ENCODE data around the gene KRTAP4-5.
"Not testable (repeated sequence)": the region's sequence is repeated elsewhere in the genome, so short reads cannot be mapped to it uniquely, and the experiment has no call there.

KRTAP4-5 gene

DNA sequence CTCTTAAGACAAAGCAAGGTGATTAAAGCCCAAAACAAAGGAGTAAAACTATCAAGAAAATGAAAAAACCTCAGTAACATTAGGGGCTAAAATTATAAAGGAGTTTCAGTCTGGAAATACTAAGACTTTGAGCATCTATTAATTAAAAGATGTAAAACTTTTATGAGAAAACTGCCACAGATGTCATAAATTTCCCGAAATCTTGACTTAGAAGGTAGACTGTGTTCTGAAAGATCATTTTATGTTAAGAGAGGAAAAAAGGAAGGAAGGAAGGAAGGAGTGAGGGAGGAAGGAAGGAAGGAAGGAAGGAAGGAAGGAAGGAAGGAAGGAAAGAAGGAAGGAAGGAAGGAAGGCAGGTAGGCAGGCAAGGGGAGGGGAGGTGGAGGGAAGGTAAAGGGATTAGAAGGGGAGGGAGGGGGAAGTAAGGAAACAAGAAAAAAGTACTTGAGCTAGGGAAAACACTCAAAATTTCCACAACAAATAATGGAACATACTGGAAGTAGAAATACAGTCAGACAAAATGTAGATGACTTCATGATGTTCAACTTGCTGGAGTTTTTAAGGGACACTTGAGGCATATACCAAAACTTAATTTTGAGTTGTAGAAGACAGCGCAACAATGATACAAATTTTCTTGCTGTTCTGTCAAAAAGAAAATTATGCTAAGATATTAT, 2.0 kb downstream of the KRTAP4-5 start:
- no peak for DNase-seq (ENCODE audit: low read depth)

DNA sequence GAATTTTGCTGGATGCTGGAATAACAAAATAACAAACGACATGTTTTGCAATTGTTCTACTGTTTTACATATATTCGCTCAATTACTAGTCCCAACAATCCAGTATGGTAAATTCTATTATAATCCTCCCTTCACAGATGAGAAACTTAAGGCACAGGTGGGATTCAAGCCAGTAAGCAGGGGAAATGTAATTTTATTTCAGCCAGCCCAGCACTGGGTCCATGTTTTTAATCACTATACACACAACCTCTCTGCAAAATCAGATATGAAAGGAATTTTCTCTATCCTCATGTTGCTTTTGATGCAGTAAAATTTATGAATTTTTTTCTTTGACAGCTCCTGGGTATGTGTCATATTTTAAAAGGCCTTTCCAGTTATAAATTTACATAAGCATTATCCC, 4.4 kb downstream of the KRTAP4-5 start:
- no peak for DNase-seq (ENCODE audit: low read depth)

DNA sequence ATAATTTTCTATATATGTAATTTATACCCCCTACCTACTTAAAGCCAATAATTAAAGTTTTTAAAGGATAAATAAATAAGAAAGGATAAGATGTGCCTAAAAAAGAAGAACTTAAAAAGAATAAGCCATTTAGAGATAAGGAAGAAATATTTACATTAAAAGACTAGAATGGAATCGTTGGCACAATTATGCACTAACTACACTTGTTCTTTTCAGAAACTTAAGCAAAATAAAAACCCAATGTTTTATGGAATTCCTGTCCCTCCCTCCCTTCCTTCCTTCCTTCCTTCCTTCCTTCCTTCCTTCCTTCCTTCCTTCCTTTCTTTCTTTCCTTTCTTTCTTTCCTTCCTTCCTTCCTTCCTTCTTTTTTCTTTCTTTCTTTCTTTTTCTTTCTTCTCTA, 4.8 kb downstream of the KRTAP4-5 start:
- DNase-seq (ENCODE audit: low read depth), result no peak

DNA sequence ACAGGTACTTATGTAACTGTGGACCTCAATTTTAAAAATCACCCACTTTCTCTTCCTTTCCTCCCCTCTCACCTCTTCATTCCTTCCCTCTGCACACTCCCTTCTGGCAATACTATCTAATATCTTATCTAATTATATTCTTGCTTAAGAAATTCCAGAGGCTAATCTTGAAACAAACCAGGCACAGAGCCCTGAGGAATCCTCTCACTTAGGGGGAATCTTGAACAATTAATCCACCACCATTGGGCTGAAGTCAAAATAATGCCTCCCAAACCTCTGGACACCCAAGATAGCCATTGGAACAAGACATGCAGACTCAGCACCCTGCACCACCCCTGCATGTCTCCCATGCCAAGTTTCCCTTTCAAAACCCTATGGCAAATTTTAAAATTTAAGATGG, 8.3 kb downstream of the KRTAP4-5 start:
- DNase-seq (ENCODE audit: low read depth), result no peak

DNA sequence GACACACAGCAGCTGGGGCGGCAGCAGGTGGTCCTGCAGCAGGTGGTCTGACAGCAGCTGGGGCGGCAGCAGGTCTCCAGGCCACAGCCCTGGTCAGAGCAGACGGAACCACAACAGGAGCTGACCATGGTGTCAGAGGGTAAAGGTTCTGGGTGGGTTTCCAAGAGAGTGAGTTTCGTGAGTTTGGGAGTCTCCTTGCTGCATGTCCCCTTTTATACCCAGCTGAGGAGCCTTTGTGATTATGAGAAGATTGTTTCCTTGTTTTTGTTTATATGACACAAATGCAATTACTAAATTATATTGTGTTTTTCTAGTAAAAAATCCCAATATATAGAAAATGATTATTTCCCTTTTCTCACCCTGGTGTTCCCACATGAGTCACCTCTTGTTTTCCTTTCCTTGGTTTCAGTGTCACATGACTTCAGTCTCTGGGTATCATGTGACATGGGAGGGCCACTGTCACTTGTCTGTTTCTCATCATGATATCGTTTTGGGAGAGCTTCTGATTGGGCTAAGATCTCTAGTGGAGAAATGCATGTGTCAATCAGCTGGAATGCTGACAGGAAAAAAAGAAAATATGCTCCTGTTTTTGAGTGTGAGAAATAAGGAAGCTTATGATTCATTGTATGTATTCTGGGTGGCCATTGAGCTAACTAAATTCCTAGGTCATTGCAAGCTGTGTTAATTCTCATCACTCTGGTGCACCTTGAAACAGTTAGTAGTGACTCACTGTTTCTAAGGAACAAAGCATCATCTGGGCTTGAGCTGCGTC, 9.1 kb downstream of the KRTAP4-5 start, which contains the start of gene KRTAP4-6:
TSS of gene KRTAP4-6 (minus strand) at position 185 of the 772 bp plus-strand sequence. CDS start at position 128, 57 bp downstream.
- DNase-seq (ENCODE audit: low read depth), result peak; percentile 93

DNA sequence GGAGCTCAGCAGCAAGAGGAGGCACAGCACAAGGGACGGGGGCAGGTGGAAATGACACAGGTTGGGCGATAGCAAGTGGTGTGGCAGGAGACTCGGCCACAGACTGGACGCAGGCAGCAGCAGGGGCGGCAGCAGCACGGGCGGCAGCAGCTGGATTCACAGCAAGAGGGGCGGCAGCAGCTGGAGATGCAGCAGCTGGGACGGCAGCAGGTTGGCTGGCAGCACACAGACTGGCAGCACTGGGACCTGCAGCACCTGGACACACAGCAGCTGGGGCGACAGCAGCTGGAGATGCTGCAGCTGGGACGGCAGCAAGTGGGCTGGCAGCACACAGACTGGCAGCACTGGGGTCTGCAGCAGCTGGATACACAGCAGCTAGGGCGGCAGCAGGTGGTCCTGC, 9.8 kb downstream of the KRTAP4-5 start:
- DNase-seq (ENCODE audit: low read depth), result not testable (repeated sequence)

DNA sequence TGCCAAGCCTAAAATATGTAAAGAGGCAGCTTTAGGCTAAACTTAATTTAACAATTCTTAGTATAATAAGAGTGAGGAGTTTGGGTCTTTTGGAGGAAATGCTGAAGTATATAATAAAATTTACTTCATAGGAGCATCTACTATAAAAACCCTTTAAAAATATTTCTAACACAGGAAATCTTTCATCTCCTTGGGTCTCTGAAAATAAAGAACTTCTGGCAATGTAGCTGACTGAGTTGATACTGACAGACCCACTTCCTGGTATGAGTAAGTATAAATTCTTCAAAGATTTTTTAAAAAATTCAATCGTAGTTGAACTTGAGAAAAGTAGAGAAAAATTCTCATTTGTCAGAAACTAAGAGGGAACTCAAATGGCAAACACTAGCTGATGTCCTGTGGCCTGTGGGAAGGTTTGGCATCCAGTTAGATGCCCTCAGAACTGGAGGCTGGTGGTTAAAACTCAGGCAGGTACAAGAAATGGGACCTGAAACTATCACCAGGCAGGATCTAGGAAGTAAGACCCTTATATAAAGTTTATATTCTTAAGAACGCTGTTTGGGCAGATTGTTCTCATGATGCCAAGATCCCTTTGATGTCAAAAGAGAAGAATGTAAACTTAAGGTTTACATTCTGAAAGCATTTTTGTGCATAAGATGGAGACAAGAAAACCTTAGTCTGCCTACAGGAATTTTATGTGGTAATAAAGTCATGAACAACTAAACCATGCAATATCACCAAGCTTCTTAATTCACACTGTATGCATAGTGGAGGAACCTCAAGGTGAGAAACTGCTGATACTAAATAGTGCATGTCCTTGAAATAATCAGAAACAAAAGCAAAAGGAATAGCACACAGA, 15.5 kb downstream of the KRTAP4-5 start:
- DNase-seq (ENCODE audit: low read depth), result peak; percentile 53

DNA sequence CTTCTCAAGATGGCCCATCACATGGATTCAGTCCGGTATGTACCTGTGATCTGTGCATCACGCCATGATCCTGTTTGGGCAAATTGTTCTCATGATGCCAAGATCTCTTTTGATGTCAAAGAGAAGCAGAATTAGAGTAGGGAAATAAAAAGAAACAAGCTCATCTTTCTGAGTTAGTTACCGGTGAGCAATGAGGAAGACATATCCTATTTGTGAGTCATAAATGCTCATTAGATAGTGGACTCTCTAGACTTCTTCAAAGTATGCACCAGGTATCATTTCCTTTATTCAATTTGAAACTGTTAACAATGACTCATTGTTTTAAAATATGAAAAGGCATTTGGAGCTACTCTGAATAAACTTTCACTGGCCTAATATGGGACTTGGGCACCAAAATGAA, 17.6 kb downstream of the KRTAP4-5 start:
- DNase-seq (ENCODE audit: low read depth), result peak; percentile 55

DNA sequence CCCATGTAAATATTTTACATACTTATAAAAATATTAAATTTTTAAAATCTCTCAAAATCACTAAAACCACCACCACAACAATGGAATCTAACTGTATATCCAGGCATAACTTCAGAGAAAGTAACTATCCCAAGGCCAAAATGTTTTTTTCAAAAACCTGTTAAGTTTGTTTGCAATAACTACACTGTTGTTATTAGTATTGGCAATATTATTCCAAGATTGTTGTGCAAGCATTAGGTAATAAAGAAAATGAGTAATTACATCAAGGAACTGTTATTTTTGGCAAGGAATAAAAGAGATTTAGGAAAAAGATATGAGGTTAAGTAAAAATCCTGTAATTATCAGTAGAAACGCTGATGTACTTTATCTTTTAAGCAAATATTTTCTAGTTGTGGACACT, 22.3 kb downstream of the KRTAP4-5 start:
- DNase-seq (ENCODE audit: low read depth), result no peak

DNA sequence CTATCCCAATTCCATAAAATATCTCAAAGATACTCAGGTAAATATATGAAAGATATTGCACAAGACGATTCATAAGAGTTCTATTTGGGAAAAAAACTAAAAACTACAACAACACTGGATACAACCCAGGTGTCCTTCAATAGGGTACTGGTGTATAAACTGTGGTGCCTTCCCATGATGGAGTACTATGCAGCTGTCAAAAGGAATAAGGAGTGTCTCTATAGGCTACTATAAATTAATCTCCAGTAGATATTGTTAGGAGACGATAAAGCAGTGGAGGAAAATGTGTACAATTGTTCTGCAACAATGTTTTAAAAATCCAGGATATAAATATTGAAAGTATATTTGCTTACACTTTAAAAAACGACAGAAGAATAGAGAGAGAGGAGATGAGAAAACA, 23.2 kb downstream of the KRTAP4-5 start:
- no peak for DNase-seq (ENCODE audit: low read depth)

DNA sequence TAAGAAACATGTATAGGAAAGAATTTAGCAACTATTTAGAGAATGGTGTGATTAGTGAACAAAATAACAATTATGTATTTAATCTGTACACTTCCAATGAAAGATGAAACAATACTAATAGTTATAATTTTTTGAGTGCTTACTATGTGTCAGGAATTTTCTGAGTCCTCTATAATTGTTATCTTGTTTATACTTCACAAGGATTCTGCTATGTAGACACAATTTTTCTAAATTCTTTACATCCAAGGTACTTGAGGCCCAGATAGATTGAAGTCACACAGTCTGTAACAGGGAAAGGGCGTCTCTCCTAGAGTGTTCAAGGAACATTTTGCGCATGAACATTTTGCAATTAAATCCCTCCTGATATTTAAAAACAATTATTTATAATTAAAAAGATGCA, 24.6 kb downstream of the KRTAP4-5 start:
- no peak for DNase-seq (ENCODE audit: low read depth)

DNA sequence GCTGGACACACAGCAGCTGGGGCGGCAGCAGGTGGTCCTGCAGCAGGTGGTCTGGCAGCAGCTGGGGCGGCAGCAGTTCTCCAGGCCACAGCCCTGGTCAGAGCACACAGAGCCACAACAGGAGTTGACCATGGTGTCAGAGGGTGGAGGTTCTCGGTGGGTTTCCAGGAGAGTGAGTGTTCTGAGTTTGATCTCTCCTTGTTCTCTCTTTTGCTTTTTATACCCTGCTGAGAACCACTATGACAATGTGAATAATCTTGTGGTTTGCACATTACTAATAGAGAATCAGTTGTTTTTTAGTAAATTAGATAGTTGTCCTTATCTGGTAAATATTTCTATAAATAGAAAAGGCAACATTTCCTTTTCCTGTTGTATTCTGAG, 25.6 kb downstream of the KRTAP4-5 start, which contains the start of gene KRTAP4-12:
TSS of gene KRTAP4-12 (minus strand) at position 192 of the 381 bp plus-strand sequence. CDS start at position 132, 60 bp downstream.
- not testable (repeated sequence) for DNase-seq (ENCODE audit: low read depth)

DNA sequence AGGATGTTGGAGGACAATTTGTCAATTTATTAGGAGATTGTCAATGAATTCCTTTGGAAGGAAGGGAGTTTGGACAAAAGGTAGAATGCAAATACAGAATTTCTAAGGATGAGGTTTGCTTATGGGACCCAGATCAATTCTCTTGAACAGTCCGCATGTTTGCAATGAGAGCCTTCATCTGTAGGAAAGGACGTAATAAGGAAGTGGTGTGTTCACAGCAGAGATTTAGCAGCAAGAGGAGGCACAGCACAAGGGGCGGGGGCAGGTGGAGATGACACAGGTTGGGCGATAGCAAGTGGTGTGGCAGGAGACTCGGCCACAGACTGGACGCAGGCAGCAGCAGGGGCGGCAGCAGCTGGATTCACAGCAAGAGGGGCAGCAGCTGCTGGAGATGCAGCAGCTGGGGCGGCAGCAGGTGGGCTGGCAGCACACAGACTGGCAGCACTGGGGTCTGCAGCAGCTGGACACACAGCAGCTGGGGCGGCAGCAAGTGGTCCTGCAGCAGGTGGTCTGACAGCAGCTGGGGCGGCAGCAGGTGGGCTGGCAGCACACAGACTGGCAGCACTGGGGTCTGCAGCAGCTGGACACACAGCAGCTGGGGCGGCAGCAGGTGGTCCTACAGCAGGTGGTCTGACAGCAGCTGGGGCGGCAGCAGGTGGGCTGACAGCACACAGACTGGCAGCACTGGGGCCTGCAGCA, 26.2 kb downstream of the KRTAP4-5 start:
- not testable (repeated sequence) for DNase-seq (ENCODE audit: low read depth)

DNA sequence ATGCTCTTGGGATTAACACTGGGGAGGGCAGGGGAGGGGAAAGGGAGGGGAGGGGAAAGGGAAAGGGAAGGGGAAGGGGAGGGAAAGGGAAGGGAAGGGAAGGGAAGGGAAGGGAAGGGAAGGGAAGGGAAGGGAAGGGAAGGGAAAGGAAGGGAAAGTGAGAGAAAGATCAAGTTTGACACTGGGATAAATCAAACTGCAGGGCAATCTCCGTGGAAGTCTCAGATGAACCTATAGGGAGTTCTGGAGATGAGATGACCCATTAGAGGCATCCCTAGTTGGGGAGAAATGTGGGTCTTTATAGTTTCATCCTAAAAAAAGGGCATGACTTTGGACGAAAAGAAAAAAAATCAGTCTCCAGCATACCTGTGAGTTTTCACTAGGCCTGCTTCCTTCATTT, 27.9 kb downstream of the KRTAP4-5 start:
- DNase-seq (ENCODE audit: low read depth), result no peak

DNA sequence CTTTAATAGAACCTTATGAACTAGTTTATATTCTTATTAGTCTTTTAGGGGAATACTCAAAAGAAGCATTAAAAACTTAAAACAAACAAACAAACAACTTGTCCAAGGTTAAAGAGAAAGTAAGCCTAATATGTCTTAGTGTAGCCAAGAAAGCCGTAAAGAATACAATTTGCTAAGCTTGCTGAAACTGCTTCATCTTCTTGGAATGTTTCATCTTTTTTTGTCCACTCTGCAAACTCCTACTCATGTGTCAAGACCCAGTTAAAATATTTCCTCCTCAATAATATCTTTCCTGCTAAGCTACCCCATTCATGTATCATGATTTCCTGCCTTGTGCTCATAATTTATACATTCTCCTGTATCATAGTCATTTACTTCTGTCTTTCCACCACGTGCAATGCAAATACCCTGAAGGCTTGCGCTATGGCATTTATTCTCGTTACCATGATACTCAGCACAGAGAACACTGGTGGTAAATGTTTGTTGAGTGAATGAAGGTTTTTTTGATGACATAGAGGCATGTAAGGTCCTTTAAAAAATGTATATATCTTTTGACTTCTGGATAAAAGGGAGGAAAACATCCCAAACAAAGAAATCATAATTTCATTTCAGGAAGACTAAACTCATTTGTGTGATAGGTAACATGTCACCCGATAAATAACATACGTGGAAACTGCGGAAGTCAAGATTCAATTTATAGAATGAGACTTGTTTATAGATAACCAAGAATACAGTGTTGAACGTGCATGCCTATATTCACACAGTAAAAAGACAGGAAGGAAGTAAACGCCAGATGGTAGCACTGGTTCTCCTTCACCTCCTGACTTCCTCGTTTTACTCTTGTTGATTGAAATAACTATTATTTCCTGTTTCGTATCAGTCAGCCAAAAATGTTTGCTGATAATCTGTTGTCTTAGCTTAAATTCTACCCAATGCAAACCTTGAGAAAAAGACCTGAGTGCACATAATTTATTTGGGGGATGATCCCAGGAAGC, 29.6 kb downstream of the KRTAP4-5 start:
- DNase-seq (ENCODE audit: low read depth), result not testable (repeated sequence)

DNA sequence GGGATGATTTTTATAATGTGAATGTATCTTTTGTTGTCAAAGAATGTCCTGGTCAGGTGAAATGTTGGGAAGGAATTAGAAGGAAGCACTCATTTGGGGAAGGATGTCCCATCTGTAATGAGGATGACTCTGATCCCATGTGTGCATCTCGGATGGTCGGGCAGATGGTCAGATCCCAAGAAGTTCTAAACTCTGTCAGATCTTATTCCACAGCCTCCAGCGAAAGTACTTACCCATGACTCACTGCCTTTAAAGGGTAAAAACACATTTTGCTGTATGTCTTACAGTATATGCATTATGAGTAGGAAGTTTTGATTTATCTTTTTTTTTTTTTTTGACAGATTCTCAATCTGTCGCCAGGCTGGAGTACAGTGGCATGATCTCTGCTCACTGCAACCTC, 30.9 kb downstream of the KRTAP4-5 start:
- no peak for DNase-seq (ENCODE audit: low read depth)

DNA sequence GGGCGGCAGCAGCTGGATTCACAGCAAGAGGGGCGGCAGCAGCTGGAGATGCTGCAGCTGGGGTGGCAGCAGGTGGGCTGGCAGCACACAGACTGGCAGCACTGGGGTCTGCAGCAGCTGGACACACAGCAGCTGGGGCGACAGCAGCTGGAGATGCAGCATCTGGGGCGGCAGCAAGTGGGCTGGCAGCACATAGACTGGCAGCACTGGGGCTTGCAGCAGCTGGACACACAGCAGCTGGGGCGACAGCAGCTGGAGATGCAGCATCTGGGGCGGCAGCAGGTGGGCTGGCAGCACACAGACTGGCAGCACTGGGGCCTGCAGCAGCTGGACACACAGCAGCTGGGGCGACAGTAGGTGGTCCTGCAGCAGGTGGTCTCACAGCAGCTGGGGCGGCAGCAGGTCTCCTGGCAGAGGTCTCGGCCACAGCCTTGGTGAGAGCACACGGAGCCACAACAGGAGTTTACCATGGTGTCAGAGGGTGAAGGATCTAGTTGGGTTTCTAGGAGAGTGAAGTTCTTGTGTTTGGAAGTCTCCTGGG, 31.7 kb downstream of the KRTAP4-5 start, which contains the start of gene KRTAP4-11:
TSS of gene KRTAP4-11 (minus strand) at position 528 of the 541 bp plus-strand sequence. CDS start at position 470, 58 bp downstream.
- not testable (repeated sequence) for DNase-seq (ENCODE audit: low read depth)

DNA sequence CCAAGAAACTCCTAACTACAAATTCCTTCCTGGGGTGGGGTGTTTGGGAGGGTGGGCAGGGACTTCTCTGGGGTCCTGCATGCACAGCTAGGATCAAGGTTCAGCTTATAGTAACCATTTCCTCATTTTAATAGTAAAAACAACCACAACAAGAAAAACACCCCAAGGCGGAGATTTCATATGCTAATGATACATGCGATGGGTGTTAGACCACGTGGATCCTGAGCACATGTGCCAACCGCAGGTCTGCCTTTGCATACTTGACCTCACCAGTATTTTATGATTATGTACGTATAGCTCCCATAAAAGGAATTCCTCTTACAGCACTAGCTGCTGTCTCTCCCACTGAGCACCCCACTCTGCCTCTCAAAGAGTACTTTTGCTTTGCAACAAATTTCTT, 33.3 kb downstream of the KRTAP4-5 start:
- DNase-seq (ENCODE audit: low read depth), result no peak

DNA sequence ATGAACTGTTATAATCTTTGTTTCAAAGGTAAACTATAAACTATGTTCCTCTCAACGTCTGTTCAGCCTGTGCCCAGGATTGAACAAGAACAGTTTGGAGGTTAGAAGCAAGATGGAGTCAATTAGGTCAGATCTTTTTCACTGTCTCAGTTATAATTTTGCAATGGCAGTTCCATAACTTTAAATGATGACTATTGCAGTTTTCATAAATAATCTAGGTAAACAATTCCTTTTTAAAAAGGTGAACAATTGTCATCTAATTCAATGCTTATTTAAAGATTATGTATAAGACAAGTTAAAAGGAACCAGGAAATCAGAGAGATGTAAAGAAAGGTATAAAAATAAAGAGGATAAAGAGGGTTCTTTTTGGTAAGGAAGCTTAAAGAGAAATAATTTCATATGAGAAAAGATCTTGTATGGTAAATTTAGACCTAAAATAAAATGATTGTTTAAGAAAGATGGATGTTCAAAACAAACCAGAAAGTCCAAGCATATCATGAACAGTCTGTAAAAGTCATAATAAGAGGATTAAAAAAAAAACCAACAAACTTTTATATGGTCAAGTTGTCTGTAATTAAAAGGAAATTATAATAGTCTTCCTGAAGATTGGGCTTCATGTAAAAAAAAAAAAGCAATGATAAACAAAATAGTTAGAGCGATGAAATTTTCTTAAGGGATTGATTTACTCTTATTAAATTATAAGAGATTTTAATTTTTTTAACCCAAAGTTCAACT, 38.3 kb downstream of the KRTAP4-5 start:
- DNase-seq (ENCODE audit: low read depth), result no peak
